NCI-H748 (cell line): Measurements from ENCODE around the gene CC2D2A.
"Not testable (repeated sequence)": the region's sequence is repeated elsewhere in the genome, so short reads cannot be mapped to it uniquely, and the experiment has no call there.

ENCODE experiments used
- DNase-seq: peaks from one replicate; lab custom pipeline; 2025; ENCODE audit not compliant: unreplicated experiment; lab: John Stamatoyannopoulos, UW

CC2D2A gene

GRCh38 chr4:15513545-15513944, 43.9 kb downstream of the CC2D2A start:
- DNase-seq, result no peak

- DNase-seq, result no peak
Measured at GRCh38 chr4:15515106-15515505, 45.4 kb downstream of the CC2D2A start.

- DNase-seq, result no peak
Measured at GRCh38 chr4:15516494-15516893, 46.8 kb downstream of the CC2D2A start.

- DNase-seq, result not testable (repeated sequence)
Measured at GRCh38 chr4:15517681-15518080, 48.0 kb downstream of the CC2D2A start.

GRCh38 chr4:15521442-15522039, 51.9 kb downstream of the CC2D2A start:
- no peak for DNase-seq

GRCh38 chr4:15525080-15525479, 55.4 kb downstream of the CC2D2A start:
- no peak for DNase-seq

- no peak for DNase-seq
Measured at GRCh38 chr4:15526924-15527592, 57.4 kb downstream of the CC2D2A start.

GRCh38 chr4:15531792-15532191, 62.1 kb downstream of the CC2D2A start:
- no peak for DNase-seq

- DNase-seq, result no peak
Measured at GRCh38 chr4:15533817-15534216, 64.1 kb downstream of the CC2D2A start.

- DNase-seq, result no peak
Measured at GRCh38 chr4:15535599-15535998, 65.9 kb downstream of the CC2D2A start.

GRCh38 chr4:15536552-15537499, 67.1 kb downstream of the CC2D2A start:
- DNase-seq, result no peak

GRCh38 chr4:15541941-15542340, 72.3 kb downstream of the CC2D2A start:
- DNase-seq, result no peak

- DNase-seq, result no peak
Measured at GRCh38 chr4:15542760-15543159, 73.1 kb downstream of the CC2D2A start.

- DNase-seq, result no peak
Measured at GRCh38 chr4:15543537-15544247, 74.0 kb downstream of the CC2D2A start.

- DNase-seq, result no peak
Measured at GRCh38 chr4:15544248-15544729, 74.6 kb downstream of the CC2D2A start.

- DNase-seq, result no peak
Measured at GRCh38 chr4:15545371-15545770, 75.7 kb downstream of the CC2D2A start.

- DNase-seq, result no peak
Measured at GRCh38 chr4:15547392-15547791, 77.7 kb downstream of the CC2D2A start.

- no peak for DNase-seq
Measured at GRCh38 chr4:15550491-15550890, 80.8 kb downstream of the CC2D2A start.

- DNase-seq, result no peak
Measured at GRCh38 chr4:15551740-15552446, 82.2 kb downstream of the CC2D2A start.

GRCh38 chr4:15552557-15553362, 83.1 kb downstream of the CC2D2A start:
- DNase-seq, result no peak
